Measurements from ENCODE around the gene MRPS35.

- TF ChIP-seq POLR2AphosphoS5 (IDR thresholded peaks at IDR 0.05; ENCODE audit: low read depth, low read length) (no peak), SIN3A (IDR thresholded peaks at IDR 0.05; ENCODE audit: borderline replicate concordance, insufficient read depth, low read length) (no peak), FOXP2 (optimal IDR thresholded peaks at IDR 0.05; ENCODE audit: borderline replicate concordance, extremely low read depth, extremely low read length, insufficient read depth) (no peak), REST (IDR thresholded peaks at IDR 0.05; ENCODE audit: insufficient read depth in 1 of 2, low read depth in 2 of 2, low read length in 2 of 2) (no peak), TAF1 (IDR thresholded peaks at IDR 0.05; ENCODE audit: borderline replicate concordance, insufficient read depth, low read length) (no peak)
Observed at GRCh38 chr12:27781680-27782079, 71.0 kb downstream of the MRPS35 start.
